A172 (cell line): ENCODE measurements around the gene DHDH. TPM values are rescaled to one million over a fixed set of nuclear protein-coding genes. Genes with fewer than 3 reads are reported as not detected.
A peak's percentile ranks its signal among the peaks of the same experiment; 100 is the strongest.
"Not testable (repeated sequence)": the region's sequence is repeated elsewhere in the genome, so short reads cannot be mapped to it uniquely, and the experiment has no call there.

ENCODE experiments used
- DNase-seq: peaks from one replicate; pipeline ENCODE4 v3.0.0-alpha.2; 2015; ENCODE audit warnings: low spot score
- total RNA-seq: library from RNA; depleted of rRNA; stranded (reverse); fragments of >200 nt; shearing (Covaris generic); gene quantifications from 2 replicates; pipeline ENCODE4 v1.2.3, GENCODE V29; 2014; rRNA removed

DHDH gene
- 0.10 TPM in 1 of 2 replicates, not detected in the other for total RNA-seq

DNA sequence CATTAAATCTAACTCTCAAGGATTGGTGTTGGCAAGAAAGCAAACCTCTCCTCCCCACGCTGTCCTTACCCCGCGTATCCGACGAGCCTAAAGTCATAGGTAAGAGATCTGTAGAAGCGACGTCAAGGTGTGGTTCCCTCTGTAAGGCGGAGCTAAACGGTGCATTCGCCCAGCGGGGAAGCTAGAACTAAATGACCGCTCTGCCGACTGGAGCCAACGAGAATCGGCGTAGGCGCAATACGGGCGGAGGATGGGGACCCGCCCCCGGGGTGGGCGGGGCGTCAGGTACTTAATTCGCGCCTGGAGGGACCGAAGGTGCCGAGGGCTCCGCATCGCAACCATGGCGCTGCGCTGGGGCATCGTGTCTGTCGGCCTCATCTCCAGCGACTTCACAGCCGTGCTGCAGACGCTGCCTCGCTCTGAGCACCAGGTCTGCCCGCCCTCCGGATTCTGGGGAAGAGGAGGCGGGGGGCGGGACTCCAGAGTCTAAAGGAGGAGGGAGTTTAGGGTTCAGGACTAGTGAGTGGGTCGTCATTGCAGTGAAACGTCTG is at the start of gene DHDH:
DHDH (plus strand) TSS at position 318 of the 551 bp plus-strand sequence; CDS start at position 341, 23 bp downstream.
- peak; percentile 44 for DNase-seq

DNA sequence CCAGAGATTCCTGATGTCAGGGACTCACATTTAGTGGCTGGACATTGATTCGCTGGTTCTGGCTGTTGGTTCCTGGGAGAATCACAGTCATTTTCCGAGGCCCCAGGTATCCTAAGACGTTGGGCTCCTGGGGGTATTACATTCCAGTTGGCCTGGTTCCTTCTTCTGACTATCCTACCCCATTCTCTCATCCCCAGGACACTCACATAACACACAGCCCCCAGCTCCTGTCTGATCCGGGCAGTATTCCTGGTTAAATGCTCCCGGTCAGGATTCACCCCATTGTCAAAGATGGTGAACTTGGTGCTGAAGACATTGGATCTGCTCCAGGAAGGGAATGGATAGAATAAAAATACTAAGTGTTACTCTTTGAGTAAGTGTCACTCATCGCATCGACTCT is 49.8 kb upstream of the DHDH start:
- DNase-seq: no peak

DNA sequence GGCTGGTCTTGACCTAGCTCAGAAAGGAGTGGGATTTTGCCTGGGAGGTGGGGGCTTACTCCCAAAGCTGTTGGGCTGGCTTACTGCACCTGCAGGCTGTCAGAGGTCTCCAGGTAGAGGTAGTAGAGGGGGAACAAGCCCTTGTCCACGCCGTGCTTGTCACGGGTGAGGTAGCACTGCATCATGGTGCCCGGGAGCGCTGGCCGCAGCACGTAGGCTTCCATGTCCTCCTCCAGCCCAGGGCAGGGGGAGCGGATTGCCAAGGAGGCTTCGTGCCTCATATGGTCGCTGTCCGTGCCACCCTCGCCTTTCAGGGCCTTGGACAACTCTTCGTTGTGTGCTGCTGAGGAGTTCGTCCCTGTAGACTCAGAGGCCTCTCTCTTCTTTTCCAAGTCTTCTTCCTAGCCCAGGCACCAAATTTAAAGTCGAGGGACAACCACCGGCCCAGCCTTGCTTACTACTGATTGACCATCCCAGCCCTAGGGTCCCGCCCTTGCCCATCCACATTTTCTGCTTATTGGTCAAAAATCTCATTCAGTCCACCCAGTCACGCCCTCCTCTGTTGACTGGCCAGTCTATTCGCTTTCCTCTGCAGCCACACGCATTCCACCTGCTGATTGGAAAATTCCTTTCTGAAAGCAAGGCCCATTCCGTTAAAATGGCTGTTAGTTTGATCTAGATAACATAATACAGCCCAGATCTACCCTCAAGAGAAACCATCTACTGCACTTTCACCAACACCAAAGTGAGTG is 45.5 kb upstream of the DHDH start:
- DNase-seq: peak; percentile 21

DNA sequence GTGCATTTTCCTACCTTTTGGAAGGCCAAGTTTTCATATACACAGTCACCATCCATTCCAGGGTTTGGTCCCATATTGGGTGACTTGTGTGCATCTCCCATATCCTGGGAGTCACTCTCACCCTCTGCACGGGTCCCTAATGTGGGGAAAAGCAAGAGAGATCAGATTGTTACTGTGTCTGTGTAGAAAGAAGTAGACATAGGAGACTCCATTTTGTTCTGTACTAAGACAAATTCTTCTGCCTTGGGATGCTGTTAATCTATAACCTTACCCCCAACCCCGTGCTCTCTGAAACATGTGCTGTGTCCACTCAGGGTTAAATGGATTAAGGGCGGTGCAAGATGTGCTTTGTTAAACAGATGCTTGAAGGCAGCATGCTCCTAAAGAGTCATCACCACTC is 44.0 kb upstream of the DHDH start:
- not testable (repeated sequence) for DNase-seq

DNA sequence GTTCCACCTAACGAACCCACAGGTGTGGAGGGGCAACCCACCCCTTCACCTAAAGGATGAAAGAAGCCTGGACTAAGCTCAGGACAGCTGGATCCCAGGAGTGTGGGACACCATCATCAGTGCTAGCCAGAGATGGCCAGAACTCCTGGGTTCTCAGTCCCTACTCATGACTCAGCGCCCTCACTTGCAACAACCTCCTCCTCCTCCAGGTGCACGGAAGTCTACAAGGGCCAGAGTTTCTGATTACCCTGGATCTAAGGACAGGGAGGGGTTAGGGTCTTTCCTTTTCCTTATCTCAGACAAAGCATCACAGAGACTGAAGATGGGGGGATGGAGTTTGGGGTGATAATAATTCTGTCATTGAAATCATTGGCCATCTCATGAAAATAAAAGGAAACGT is 42.9 kb upstream of the DHDH start:
- no peak for DNase-seq

DNA sequence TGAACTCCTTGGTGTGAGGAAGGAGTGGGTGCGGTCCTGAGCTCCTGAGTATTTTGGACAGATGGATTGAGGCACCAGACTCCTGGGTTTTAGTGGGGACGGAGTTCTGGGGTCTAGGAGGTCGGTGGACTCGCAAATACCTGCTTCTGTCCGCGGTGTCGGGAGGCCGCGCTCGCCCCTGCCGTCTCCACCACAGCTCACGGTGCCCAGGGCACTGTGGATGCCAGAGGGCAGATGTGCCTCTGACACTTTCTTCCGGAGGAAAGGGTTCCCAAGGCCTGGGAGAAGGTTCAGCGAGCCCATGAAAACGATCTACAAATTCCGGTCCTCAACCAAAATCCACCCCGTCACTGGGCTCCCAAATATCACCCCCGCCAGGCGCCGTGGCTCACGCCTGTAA is 38.3 kb upstream of the DHDH start:
- DNase-seq: no peak

DNA sequence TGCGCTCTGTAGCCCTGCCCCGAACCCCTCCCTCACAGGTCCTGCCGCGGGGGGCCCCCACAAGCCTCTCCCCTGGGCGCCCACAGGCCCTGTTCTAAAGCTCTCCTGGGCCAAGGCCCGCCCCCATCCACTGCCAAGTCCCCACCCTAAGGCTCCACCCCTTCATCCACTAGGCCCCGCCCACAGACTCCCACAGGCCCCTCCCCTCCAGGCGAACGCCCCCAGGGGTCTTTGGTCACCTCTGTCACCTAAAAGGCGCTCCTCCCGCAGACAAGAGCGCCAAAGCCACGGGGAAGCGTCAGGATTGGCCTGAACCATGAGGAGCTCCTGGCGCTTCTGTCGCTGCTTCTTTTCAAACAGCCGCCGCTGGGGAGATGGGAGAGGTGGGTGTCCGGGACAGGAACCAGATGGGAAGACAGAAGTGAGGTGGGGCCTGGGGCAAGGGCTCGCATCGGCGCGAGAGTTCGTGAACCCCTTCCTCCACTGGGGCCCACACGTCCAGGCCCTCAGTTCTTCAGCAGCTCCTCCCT is 37.2 kb upstream of the DHDH start:
- no peak for DNase-seq

DNA sequence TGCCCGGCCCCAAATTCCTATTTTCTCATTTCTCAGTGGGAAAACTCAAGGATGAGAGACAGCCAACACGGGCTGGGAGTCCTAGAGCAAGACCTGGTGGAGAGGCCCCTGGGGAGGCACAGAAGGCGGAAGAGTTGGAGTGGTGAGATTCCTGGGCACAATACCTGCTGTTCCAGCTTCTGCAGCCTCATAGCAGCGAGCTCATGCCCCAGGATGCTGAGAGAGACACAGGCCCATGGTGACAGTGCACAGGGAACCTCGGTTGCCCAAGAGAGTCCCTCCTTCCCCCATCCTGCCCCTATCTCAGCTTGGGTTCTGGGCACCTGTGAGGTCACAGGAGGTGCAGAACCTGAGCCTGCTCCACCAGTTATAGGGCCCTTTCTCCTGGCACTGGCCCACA is 36.3 kb upstream of the DHDH start:
- no peak for DNase-seq

DNA sequence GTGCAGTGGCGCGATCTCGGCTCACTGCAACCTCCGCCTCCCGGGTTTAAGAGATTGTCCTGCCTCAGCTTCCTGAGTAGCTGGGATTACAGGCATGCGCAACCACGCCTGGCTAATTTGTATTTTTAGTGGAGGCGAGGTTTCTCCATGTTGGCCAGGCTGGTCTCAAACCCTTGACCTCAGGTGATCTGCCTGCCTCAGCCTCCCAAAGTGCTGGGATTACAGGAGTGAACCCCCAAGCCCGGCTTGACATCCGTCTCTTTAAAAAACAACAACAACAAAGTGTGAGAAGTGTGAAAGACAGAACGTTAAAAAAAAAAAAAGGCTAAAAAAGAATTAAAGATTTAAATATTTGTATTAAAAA is 34.1 kb upstream of the DHDH start:
- not testable (repeated sequence) for DNase-seq

DNA sequence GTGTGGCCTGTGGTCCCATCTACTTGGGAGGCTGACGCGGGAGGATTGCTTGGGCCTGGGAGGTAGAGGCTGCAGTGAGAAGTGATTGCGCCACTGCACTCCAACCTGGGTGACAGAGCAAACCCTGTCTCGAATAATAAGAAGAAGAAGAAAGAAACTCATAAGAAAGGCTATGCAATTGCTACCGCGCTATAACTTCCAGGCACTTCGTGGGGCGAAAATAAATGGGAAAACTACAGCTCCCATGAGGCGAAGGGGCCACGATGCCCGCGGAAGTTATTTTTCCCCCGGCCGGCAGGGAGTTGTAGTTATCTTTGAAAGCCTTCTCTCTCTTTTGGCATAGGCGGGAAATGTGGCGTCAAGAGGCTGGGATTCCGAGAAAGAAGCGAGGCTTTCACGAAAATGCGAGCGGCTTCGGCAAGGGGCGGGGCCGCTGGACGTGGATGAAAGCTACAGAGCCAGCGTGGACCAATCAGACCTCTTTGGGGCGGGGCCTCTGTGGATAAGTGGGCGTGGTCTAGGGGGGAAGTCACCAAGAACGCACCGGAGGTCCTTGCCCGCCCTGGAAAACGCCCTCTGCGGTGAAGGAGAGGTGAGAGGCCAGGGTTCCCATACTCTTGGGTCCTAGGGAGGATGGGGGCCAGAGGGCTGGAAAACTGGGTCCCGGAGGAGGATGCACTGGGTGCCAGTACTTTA is 33.6 kb upstream of the DHDH start, which contains the start of gene NUCB1:
NUCB1 (plus strand) TSS at position 532 of the 696 bp plus-strand sequence. CDS start 485 bp downstream, outside the sequence.
- peak; percentile 91 for DNase-seq

DNA sequence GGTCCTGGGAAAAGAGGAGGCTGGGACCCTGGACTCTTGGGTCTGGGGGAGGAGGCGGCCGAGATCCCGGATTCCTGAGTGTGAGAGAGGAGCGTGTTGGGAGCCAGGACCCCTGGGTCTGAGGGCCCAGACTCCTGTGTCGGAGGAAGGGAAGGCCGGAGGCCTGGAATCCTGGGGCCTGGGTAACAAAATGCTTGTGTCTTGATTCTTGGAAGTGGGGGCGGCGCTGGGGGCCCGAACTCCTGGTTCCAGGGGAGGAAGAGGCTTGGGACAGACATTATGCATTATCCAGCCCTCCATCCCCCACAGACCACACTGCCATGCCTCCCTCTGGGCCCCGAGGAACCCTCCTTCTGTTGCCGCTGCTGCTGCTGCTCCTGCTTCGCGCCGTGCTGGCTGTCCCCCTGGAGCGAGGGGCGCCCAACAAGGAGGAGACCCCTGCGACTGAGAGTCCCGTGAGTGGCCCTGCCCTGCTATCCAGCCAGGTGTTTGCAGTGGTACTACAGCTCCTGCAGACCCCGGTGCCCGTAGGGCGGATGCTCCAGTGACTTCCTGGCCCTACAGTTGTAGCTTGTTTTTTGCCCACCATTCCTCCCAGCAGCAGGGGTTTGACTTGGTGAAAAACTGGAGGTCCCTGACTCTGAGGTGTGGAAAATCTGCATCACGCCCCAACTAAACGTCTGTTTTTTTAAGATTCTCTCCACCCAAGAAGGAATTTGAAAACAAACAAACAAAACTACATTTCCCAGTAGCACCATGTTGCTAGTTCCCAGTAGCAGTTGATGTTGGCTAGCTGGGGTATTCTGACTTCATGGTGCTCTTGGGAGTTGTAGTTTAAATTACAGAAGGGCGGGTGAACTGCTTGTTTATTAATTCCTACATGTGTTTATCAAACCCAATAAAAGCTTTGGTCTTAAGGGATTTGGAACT is 32.8 kb upstream of the DHDH start:
- DNase-seq: no peak

DNA sequence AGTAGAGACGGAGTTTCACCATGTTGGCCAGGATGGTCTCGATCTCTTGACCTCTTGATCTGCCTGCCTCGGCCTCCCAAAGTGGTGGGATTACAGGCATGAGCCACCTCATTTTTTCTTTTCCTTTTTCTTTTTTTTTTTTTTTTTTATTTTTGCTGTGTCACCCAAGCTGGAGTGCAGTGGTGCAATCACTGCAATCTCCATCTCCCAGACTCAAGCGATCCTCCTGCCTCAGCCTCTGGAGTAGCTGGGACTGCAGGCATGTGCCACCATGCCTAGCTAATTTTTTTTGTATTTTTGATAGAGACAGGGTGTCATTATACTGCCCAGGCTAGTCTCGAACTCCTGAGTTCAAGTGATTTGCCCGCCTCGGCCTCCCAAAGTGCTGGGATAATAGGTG is 31.2 kb upstream of the DHDH start:
- not testable (repeated sequence) for DNase-seq

DNA sequence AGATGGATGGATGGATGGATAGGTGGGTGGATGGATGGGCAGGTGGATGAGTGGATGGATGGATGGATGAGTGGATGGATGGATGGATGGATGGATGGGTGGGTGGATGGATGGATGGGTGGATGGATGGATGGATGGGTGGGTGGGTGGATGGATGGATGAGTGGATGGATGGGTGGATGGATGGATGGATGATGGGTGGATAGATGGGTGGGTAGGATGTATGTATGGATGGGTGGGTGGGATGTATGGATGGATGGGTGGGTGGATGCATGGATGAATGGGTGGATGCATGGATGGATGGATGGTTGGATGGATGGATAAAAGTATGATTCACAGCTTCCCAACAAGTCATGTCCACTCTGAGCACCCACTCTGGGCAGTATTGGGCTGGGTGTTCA is 29.7 kb upstream of the DHDH start:
- DNase-seq: not testable (repeated sequence)

DNA sequence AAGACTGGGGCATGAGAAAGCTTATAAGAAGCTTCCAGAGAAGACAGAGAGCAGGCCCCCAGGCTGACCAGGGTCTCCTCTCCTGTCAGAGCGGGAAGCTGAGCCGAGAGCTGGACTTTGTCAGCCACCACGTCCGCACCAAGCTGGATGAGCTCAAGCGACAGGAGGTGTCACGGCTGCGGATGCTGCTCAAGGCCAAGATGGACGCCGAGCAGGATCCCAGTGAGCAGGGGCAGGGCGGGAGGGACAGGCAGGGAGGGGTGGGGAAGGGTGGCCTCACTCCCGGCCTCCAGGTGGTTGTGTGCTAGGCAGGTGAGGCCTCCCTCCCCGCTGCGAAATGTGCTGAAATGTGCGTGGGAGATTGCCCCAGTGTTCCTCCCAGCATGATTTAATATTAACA is 27.8 kb upstream of the DHDH start:
- no peak for DNase-seq

DNA sequence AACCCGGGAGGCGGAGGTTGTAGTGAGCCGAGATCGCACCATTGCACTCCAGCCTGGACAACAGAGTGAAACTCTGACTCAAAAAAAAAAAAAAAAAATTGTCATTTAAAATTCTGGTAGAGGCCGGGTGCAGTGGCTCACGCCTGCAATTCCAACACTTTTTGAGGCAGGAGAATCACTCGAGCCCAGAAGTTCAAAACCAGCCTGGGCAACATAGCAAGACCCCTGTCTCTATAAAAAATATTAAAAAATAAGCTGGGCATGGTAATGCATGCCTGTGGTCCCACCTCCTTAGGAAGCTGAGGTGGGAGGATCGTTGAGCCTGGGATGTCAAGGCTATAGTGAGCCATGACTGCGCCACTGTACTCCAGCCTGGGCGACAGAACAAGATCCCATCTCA is 27.2 kb upstream of the DHDH start:
- DNase-seq: no peak

DNA sequence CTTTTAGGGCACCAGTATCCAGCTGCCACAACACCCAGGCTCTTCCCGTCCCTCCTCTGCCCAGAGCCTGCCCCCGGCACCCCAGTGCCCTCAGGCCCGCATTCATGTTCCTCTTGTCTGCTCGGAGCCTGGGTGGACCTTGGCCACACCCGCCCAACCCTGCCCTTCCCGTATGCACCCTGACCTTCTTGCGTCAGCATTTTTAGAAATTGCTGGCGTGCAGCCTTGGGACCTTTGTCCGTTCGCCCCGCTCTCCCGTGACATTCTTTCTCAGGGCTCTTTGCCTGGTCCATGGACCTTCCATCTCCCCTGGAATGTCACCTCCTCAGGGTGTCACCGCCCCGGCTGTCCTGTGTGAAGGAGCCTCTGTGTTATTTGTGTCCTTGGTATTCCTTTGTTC is 25.8 kb upstream of the DHDH start:
- no peak for DNase-seq

DNA sequence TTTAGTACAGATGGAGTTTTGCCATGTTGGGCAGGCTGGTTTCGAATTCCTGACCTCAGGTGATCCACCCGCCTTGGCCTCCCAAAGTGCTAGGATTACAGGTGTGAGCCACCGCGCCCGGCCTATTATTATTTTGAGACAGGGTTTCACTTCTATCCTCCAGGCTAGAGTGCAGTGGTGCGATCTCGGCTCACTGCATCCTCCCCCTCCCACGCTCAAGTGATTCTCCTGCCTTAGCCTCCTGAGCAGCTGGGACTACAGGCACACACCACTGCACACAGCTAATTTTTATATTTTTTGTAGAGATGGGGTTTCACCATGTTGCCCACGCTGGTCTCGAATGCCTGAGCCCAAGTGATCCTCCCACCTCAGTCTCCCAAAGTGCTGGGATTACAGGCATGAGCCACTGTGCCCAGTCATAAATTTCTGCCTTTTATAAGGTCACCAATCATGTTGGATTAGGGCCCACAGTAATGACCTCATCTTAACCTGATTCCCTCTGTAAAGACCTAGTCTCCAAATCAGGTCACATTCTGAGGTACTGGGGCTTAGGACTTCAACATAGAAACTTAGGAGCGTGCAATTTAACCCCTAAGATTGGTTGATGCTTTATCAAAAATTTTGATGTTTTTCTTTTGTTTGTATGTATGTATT is 23.9 kb upstream of the DHDH start:
- DNase-seq: not testable (repeated sequence)

DNA sequence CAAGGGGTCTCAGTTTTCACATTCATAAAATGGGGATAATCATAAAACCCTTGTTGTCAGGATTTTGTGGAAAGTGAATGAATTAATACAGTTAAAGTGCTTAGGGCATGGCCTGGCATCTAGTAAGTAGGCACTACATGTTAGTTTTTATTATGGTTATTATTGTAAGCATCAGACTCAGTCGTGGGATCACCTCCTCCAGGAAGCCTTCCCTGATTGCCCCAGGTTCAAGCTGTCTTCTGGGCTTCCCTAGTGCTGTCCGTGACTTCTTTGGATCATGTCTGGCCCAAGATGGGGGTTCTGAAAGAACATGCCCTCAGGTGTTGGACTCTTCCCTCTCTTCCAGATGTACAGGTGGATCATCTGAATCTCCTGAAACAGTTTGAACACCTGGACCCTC is 22.7 kb upstream of the DHDH start:
- DNase-seq: no peak

DNA sequence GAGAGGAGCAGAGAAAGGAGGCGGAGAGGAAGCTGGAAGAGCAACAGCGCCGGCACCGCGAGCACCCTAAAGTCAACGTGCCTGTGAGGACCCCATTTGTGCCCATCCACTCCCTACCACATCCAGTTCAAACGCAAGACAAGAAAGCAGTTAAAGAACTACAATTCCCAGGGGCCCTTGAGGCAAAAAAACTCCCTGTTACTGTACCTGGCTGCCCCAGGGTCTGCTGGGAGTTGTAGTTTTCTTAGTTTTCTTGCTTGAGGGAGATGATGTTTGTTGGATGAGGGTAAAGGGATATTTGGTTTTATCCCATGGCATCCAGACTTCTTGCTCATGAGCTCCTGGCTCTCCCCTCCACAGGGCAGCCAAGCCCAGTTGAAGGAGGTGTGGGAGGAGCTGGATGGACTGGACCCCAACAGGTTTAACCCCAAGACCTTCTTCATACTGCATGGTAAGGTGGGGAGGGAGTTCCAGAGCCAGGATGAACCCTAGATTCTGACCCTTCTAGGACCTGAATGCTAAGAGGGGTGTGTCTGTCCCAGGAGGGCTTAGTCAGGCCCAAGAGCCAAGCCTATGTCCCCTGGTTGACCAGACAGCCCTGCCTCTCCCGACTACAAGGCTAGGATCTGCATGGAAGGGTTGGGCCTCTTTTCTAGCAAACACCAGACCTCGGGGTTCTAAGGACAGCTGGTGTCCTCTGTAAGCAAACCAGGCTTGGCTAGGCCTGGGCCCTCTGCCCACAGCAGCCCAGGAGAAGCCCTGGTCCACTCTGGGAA is 20.2 kb upstream of the DHDH start:
- DNase-seq: no peak

DNA sequence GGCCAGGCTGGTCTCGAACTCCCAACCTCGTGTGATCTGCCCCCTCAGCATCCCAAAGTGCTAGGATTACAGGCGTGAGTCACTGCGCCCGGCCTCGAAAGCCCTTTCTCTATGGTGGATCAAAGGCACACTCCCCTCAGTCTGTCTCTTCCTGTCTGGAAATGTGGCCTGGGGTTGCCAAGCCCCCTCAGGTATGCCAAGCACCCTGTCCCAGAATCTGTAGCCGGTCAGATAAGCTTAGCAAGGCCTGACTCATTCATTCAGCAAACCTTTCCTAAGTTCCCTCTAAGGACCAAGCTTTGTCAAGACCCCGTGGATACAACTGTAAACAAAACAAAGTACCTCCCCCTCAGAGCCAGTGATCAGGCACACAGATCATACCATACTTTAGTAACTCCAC is 19.3 kb upstream of the DHDH start:
- no peak for DNase-seq
